K562 (cell line): ENCODE measurements around the gene PET100. TPM values are rescaled to one million over a fixed set of nuclear protein-coding genes. Genes with fewer than 3 reads are reported as not detected.
A peak's percentile ranks its signal among the peaks of the same experiment; 100 is the strongest.

Experiments
- CBFB ChIP-seq: sonication (generic); formaldehyde crosslinking; IDR thresholded peaks from 2 replicates; pipeline ENCODE4 v1.4.0; 2020; ENCODE audit warnings: mild to moderate bottlenecking, missing genetic modification reagents
- DMBX1 ChIP-seq: fragments of 250-450 bp; sonication (Bioruptor Pico); IDR thresholded peaks from 2 replicates; pipeline ENCODE4 v1.8.0; 2022; ENCODE audit warnings: inconsistent platforms, mild to moderate bottlenecking, moderate library complexity, borderline replicate concordance
- ETV6 ChIP-seq, 3 experiments: fragments of 150-350 bp in 1 of 3; sonication (generic) in 1 of 3; formaldehyde crosslinking in 1 of 3; IDR thresholded peaks; 2 replicates each; pipeline versions ENCODE4 v1.6.1 to v1.8.0; 2014 to 2022; ENCODE audit warnings: borderline replicate concordance in 2 of 3, low read depth in 2 of 3, antibody characterized with exemption in 1 of 3, low read length in 1 of 3, mild to moderate bottlenecking in 1 of 3, missing genetic modification reagents in 1 of 3
- GTF2E2 ChIP-seq: fragments of 200-800 bp; sonication (Bioruptor generic); IDR thresholded peaks from 2 replicates; pipeline ENCODE4 v1.6.1; 2016; ENCODE audit warnings: missing genetic modification characterization, missing compliant biosample characterization
- HCFC1 ChIP-seq: IDR thresholded peaks from 2 replicates; pipeline ENCODE4 v1.6.1; 2012; ENCODE audit warnings: low read depth, low read length, improper control_type of control experiment
- PKNOX1 ChIP-seq: fragments of 450-650 bp; IDR thresholded peaks from 2 replicates; pipeline ENCODE4 v1.6.1; 2016
- POLR2AphosphoS2 ChIP-seq: IDR thresholded peaks from 2 replicates; pipeline ENCODE4 v1.6.1; 2012; ENCODE audit warnings: low read length, improper control_type of control experiment
- RHOXF2B ChIP-seq: fragments of 250-450 bp; sonication (Bioruptor Pico); conservative IDR thresholded peaks from 2 replicates; pipeline ENCODE4 v1.5.1; 2021
- SLC30A9 ChIP-seq: fragments of 250-450 bp; sonication (Bioruptor Pico); IDR thresholded peaks from 2 replicates; pipeline ENCODE4 v1.8.0; 2022; ENCODE audit warnings: mild to moderate bottlenecking, moderate library complexity
- SMAD3 ChIP-seq: fragments of 450-650 bp; formaldehyde crosslinking; conservative IDR thresholded peaks from 2 replicates; pipeline ENCODE4 v1.4.0; 2020; ENCODE audit warnings: mild to moderate bottlenecking
- THRB ChIP-seq: fragments of 450-650 bp; formaldehyde crosslinking; conservative IDR thresholded peaks from 2 replicates; pipeline ENCODE4 v1.4.0; 2022; ENCODE audit warnings: mild to moderate bottlenecking, missing genetic modification characterization
- ZBTB40 ChIP-seq, 2 experiments: fragments of 450-650 bp in 1 of 2; sonication (generic) in 1 of 2; formaldehyde crosslinking in 1 of 2; IDR thresholded peaks; 2 replicates each; pipeline versions ENCODE4 v1.7.1 to v1.9.0; 2016 to 2022; ENCODE audit warnings: inconsistent platforms in 1 of 2, mild to moderate bottlenecking in 1 of 2, missing genetic modification reagents in 1 of 2
- polyA plus RNA-seq, 8 experiments: library from polyadenylated mRNA; depleted of rRNA in 4 of 8; stranded (reverse) in 5 of 8; unstranded in 3 of 8; fragments of >200 nt; fragmentation: Nextera tagmentation in 2 of 8; fragmentation: Illumina TruSeq in 1 of 8; extraction: Ambion mirVana in 2 of 8; extraction: Trizol in 1 of 8; gene quantifications; 2 replicates each; pipeline versions ENCODE4 v1.2.1 to v1.2.3, GENCODE V29; 2011 to 2014; ENCODE audit warnings: inconsistent platforms in 1 of 8, missing spikeins in 1 of 8
- total RNA-seq, 7 experiments: library from RNA; depleted of rRNA in 6 of 7; stranded (reverse); fragments of >200 nt in 6 of 7; fragmentation: Illumina TruSeq in 2 of 7; extraction: Trizol in 2 of 7; gene quantifications; 2 replicates each; pipeline versions ENCODE4 v1.2.1 to v1.2.3, GENCODE V29; 2011 to 2021; ENCODE audit warnings: low replicate concordance in 1 of 7
- TF ChIP-seq, protein P1 (sequence below): fragments of 450-650 bp; conservative IDR thresholded peaks from 2 replicates; pipeline ENCODE4 v1.6.1; 2016; ENCODE audit warnings: missing genetic modification characterization, low read depth, mild to moderate bottlenecking, missing compliant biosample characterization, moderate library complexity

Gene PET100
- total and polyA plus RNA-seq, 9 of the 15 experiments (the other 6 are each of a cell fraction or from before 2014, with no cell fraction given): 62.3 to 351 (median 98.3) TPM

- TF ChIP-seq, protein P1, sequence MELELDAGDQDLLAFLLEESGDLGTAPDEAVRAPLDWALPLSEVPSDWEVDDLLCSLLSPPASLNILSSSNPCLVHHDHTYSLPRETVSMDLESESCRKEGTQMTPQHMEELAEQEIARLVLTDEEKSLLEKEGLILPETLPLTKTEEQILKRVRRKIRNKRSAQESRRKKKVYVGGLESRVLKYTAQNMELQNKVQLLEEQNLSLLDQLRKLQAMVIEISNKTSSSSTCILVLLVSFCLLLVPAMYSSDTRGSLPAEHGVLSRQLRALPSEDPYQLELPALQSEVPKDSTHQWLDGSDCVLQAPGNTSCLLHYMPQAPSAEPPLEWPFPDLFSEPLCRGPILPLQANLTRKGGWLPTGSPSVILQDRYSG: no peak
- TF ChIP-seq RHOXF2B (CRISPR knock-in tag): no peak
- TF ChIP-seq HCFC1: peak; percentile 50
- no peak for TF ChIP-seq THRB (CRISPR knock-in tag)
- peak in 1 of 2 experiments; percentile 48; a peak in 1 of 4 replicates for TF ChIP-seq ETV6 (IDR thresholded peaks at IDR 0.05; ENCODE audit: borderline replicate concordance in 1 of 2, low read depth in 2 of 2, low read length in 1 of 2)
- no peak for TF ChIP-seq ETV6 (CRISPR knock-in tag; IDR thresholded peaks at IDR 0.05; ENCODE audit: borderline replicate concordance)
- no peak for TF ChIP-seq SLC30A9 (CRISPR knock-in tag)
- TF ChIP-seq PKNOX1: peak; percentile 64
- no peak for TF ChIP-seq DMBX1 (CRISPR knock-in tag)
- TF ChIP-seq SMAD3 (CRISPR knock-in tag): no peak
- no peak for TF ChIP-seq POLR2AphosphoS2
- peak; percentile 82; the same call in 1 of the 2 replicates for TF ChIP-seq GTF2E2 (tag)
- TF ChIP-seq CBFB (CRISPR knock-in tag): no peak
- peak; percentile 85 for TF ChIP-seq ZBTB40 (IDR thresholded peaks at IDR 0.05)
- no peak for TF ChIP-seq ZBTB40 (CRISPR knock-in tag; IDR thresholded peaks at IDR 0.05)
These were observed 8.0 kb downstream of the PET100 start (continued) for GRCh38 chr19:7637374-7638256.
